PC-3 (cell line): ENCODE results near the gene TSPAN1. TPM values are rescaled to one million over a fixed set of nuclear protein-coding genes. Genes with fewer than 3 reads are reported as not detected.

Experiments used
- ATAC-seq: fragments of 200-7000 bp; cut with Tn5 transposase; 2 replicates; pipeline ENCODE4 v1.9.1; 2020; ENCODE audit warnings: mild to moderate bottlenecking, moderate library complexity
- BruUV-seq: library from RNA; stranded (reverse); fragments of 400-500 nt; replicated peaks from 2 replicates; lab custom pipeline; 2021; lab: Mats Ljungman, UMichigan
- CTCF ChIA-PET: fragments of 300-600 bp; sonication (Branson Sonifier 250); formaldehyde crosslinking; loops from one replicate; lab custom pipeline; 2022; ENCODE audit warnings: antibody characterized with exemption; lab: Charles Lee
- POLR2A ChIA-PET: fragments of 300-600 bp; sonication (Branson Sonifier 250); formaldehyde crosslinking; loops from one replicate; lab custom pipeline; 2022; ENCODE audit warnings: antibody characterized with exemption; ENCODE audit not compliant: unreplicated experiment; lab: Charles Lee
- DNase-seq: peaks from one replicate; pipeline ENCODE4 v3.0.0-alpha.2; 2015
- H2AFZ ChIP-seq: fragments of 300-600 bp; sonication (generic); 2 replicates; pipeline ENCODE4 v1.6.0; 2016; ENCODE audit warnings: antibody characterized with exemption, low read length
- H3F3A ChIP-seq: fragments of 300-600 bp; sonication (generic); one replicate; pipeline ENCODE4 v1.6.0; 2017; ENCODE audit warnings: antibody characterized with exemption, low read length, control low read depth, mild to moderate bottlenecking; ENCODE audit not compliant: unreplicated experiment
- H3K27ac ChIP-seq: fragments of 300-600 bp; sonication (generic); 2 replicates; pipeline ENCODE4 v1.5.1; 2016; ENCODE audit warnings: mild to moderate bottlenecking, low read length
- H3K27me3 ChIP-seq: fragments of 300-600 bp; sonication (generic); 2 replicates; pipeline ENCODE4 v1.6.1; 2016; ENCODE audit warnings: low read length, mixed read lengths
- H3K36me3 ChIP-seq: fragments of 300-600 bp; sonication (generic); 2 replicates; pipeline ENCODE4 v1.6.1; 2016; ENCODE audit warnings: low read depth, mixed run types, low read length, mixed read lengths
- H3K4me1 ChIP-seq: fragments of 300-600 bp; sonication (generic); 2 replicates; pipeline ENCODE4 v1.5.1; 2016; ENCODE audit warnings: low read length; ENCODE audit not compliant: insufficient read depth
- H3K4me2 ChIP-seq: fragments of 300-600 bp; sonication (generic); 2 replicates; pipeline ENCODE4 v1.6.0; 2016; ENCODE audit warnings: low read length
- H3K4me3 ChIP-seq: fragments of 300-600 bp; sonication (generic); 2 replicates; pipeline ENCODE4 v1.5.1; 2016; ENCODE audit warnings: mild to moderate bottlenecking, low read length, mixed read lengths
- H3K79me2 ChIP-seq: fragments of 300-600 bp; sonication (generic); 2 replicates; pipeline ENCODE4 v1.6.1; 2017; ENCODE audit warnings: low read length, mixed read lengths
- H3K9ac ChIP-seq: fragments of 300-600 bp; sonication (generic); 2 replicates; pipeline ENCODE4 v1.6.0; 2016; ENCODE audit warnings: mild to moderate bottlenecking, low read length
- H3K9me2 ChIP-seq: fragments of 300-600 bp; sonication (generic); replicated peaks from 2 replicates; pipeline ENCODE4 v1.6.1; 2016; ENCODE audit warnings: mixed run types, low read length, mixed read lengths
- H3K9me3 ChIP-seq: fragments of 300-600 bp; sonication (generic); 2 replicates; pipeline ENCODE4 v1.6.1; 2016; ENCODE audit warnings: low read length, mixed read lengths
- H4K20me1 ChIP-seq: fragments of 300-600 bp; sonication (generic); 2 replicates; pipeline ENCODE4 v1.6.1; 2016; ENCODE audit warnings: low read length, mixed read lengths
- EZH2 ChIP-seq: fragments of 300-600 bp; sonication (generic); IDR thresholded peaks from one replicate; pipeline ENCODE4 v1.6.1; 2017; ENCODE audit warnings: antibody characterized with exemption, mild to moderate bottlenecking, low read length; ENCODE audit not compliant: unreplicated experiment
- EZH2phosphoT487 ChIP-seq: fragments of 300-600 bp; sonication (generic); IDR thresholded peaks from 2 replicates; pipeline ENCODE4 v1.6.1; 2018; ENCODE audit warnings: mild to moderate bottlenecking, antibody characterized with exemption, low read length, borderline replicate concordance
- intact Hi-C: fragments of 100-400 bp; cut with micrococcal nuclease; formaldehyde crosslinking; loops from 2 replicates; pipeline ENCODE4 v1.9.0; 2023
- total RNA-seq: library from RNA; depleted of rRNA; stranded (reverse); fragments of >200 nt; gene quantifications from 2 replicates; pipeline ENCODE4 v1.2.3, GENCODE V29; 2014
- TF ChIP-seq, protein P1 (sequence below): fragments of 300-600 bp; sonication (generic); conservative IDR thresholded peaks from 2 replicates; pipeline ENCODE4 v1.5.1; 2017; ENCODE audit warnings: antibody characterized with exemption, low read depth, mild to moderate bottlenecking, low read length

TSPAN1 gene
- total RNA-seq, 1 experiment from 2014 or later = 33.7 TPM

DNA sequence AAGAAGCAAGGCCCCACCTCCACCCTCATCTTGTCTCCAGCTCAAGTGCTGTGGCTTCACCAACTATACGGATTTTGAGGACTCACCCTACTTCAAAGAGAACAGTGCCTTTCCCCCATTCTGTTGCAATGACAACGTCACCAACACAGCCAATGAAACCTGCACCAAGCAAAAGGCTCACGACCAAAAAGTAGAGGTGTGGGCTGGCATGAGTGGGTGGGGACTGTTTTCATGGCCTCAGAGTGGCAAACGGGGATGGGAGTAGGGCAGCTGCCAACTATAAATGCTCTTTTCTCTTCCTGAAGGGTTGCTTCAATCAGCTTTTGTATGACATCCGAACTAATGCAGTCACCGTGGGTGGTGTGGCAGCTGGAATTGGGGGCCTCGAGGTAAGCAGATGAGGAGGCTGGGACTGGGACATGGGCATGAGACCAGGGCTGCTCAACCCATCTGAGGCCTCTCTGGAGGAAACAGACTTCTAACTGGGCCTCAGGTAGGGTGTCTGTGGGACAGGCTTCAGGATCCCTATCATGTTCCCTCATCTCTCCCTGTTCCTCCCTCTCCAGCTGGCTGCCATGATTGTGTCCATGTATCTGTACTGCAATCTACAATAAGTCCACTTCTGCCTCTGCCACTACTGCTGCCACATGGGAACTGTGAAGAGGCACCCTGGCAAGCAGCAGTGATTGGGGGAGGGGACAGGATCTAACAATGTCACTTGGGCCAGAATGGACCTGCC is 10.2 kb downstream of the TSPAN1 start:
- peaks cover 66% of the 10 kb centered on the region for H3K4me1 ChIP-seq
- H3K27me3 ChIP-seq = no peaks in the 10 kb centered on the region
- DNase-seq (no peak), ATAC-seq (no peak)
- peaks cover 10% of the 10 kb centered on the region for H3K79me2 ChIP-seq
- CTCF ChIA-PET = no interaction called here
- TF ChIP-seq EZH2 (no peak), EZH2phosphoT487 (no peak)
- TF ChIP-seq, protein P1, sequence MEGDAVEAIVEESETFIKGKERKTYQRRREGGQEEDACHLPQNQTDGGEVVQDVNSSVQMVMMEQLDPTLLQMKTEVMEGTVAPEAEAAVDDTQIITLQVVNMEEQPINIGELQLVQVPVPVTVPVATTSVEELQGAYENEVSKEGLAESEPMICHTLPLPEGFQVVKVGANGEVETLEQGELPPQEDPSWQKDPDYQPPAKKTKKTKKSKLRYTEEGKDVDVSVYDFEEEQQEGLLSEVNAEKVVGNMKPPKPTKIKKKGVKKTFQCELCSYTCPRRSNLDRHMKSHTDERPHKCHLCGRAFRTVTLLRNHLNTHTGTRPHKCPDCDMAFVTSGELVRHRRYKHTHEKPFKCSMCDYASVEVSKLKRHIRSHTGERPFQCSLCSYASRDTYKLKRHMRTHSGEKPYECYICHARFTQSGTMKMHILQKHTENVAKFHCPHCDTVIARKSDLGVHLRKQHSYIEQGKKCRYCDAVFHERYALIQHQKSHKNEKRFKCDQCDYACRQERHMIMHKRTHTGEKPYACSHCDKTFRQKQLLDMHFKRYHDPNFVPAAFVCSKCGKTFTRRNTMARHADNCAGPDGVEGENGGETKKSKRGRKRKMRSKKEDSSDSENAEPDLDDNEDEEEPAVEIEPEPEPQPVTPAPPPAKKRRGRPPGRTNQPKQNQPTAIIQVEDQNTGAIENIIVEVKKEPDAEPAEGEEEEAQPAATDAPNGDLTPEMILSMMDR = no peak
- no peaks in the 10 kb centered on the region for H3K9me3 ChIP-seq
- peak overlapping the region; percentile 99 for H3K27ac ChIP-seq
- H3K9me2 ChIP-seq = no peaks in the 10 kb centered on the region
- peak overlapping the region; percentile 61 for H3K4me2 ChIP-seq
- H3K4me3 ChIP-seq = no peak overlapping the region
- POLR2A ChIA-PET = no interaction called here
- no peak overlapping the region for H3K9ac ChIP-seq
- no TSS peak for BruUV-seq
- no peak overlapping the region for H2AFZ ChIP-seq
- H3K36me3 ChIP-seq = peaks cover 38% of the 10 kb centered on the region
- intact Hi-C loops = no loop called here
- H3F3A ChIP-seq = peaks cover 34% of the 10 kb centered on the region
- H4K20me1 ChIP-seq = no peaks in the 10 kb centered on the region

DNA sequence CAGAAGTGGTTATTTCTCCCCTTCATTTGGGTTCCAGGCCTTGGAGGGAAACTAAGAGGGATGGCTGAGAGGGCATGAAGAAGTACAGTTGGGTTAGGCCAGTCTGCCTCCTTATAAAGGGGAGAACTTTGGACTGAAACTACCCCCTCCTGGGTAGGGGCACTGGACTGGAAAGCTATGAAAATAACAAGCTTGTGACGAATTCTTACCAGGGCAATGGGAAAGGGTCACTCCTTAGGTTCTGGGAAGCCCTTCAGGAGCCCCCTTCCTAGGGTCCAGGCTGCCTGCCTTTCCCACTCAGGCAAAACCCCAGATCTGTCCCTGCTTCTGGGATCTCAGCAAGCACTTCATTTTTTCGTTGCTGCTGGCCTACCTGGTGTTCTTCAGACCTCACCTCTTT is 11.2 kb downstream of the TSPAN1 start:
- no TSS peak for BruUV-seq
- Histone ChIP-seq H4K20me1 (no peaks in the 10 kb centered on the region), H3F3A (peaks cover 30% of the 10 kb centered on the region), H3K4me1 (peaks cover 56% of the 10 kb centered on the region), H3K27ac (no peak overlapping the region), H3K36me3 (peaks cover 41% of the 10 kb centered on the region), H3K79me2 (peaks cover 10% of the 10 kb centered on the region), H3K9me2 (no peaks in the 10 kb centered on the region), H3K9me3 (no peaks in the 10 kb centered on the region), H3K27me3 (no peaks in the 10 kb centered on the region), H3K9ac (no peak overlapping the region), H3K4me2 (no peak overlapping the region), H2AFZ (no peak overlapping the region), H3K4me3 (no peak overlapping the region)
- POLR2A ChIA-PET = no interaction called here
- ATAC-seq (no peak), DNase-seq (no peak)
- intact Hi-C loops = no loop called here
- TF ChIP-seq, protein P1 = no peak
- CTCF ChIA-PET = no interaction called here

DNA sequence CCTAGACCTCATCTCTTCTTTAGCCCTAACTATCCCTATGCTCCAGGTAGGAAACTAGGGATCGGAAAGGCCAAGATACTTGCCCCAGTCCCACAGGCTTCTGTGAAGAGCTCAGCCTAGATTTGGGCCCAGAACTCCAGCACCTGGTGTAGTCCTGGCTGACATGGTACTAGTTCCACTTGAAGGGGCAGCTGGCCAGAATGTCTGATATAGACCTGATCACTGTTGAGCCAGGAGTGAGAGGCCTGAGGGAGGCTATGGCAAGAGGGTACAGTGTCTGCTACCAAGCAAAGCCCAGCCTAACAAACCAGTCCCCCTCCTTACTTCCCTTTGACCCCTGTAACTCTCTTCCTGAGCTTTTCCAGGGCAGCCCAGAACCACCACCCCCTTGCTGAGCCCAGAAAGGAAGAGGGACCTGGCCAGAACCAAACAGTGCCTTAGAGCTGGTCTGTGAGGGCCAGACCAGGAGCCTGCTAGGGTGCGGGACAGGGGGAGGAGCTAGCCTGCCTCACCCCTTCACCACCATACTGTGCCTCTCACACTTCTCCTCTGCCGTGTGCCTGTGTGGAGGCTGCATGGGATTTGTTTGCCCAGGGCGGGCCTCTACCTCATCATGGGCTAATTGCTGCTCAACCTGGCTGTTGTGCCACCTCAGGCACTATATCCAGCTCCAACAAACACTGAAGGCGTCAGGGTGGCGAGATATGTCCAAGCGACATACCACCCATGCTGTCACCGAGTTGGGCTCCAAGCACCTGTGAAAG is 12.4 kb downstream of the TSPAN1 start:
- ChIA-PET CTCF (no interaction called here), POLR2A (no interaction called here)
- intact Hi-C loops = no loop called here
- Histone ChIP-seq H3K9ac (no peak overlapping the region), H3F3A (peaks cover 21% of the 10 kb centered on the region), H4K20me1 (no peaks in the 10 kb centered on the region), H3K4me1 (peaks cover 44% of the 10 kb centered on the region), H3K4me3 (no peak overlapping the region), H3K4me2 (no peak overlapping the region), H3K36me3 (peaks cover 41% of the 10 kb centered on the region), H3K9me3 (no peaks in the 10 kb centered on the region), H3K27ac (no peak overlapping the region), H3K27me3 (no peaks in the 10 kb centered on the region), H2AFZ (no peak overlapping the region), H3K9me2 (no peaks in the 10 kb centered on the region), H3K79me2 (peaks cover 10% of the 10 kb centered on the region)
- BruUV-seq = no TSS peak
- DNase-seq = no peak
- no peak for ATAC-seq
- TF ChIP-seq EZH2 (no peak), EZH2phosphoT487 (no peak)
- TF ChIP-seq, protein P1 = no peak
